Smooth muscle cell of the brain vasculature (primary cell): Measurements from ENCODE around the gene SYS1.

Experiments used
- DNase-seq: peaks from one replicate; pipeline ENCODE4 v3.0.0-alpha.2; 2012; ENCODE audit warnings: low read depth, low spot score

The SYS1 gene

GRCh38 chr20:45355209-45356084 is 7.5 kb upstream of the SYS1 start:
- no peak for DNase-seq

GRCh38 chr20:45358282-45359068 is 4.5 kb upstream of the SYS1 start:
- DNase-seq = no peak

GRCh38 chr20:45359069-45359405 is 3.9 kb upstream of the SYS1 start:
- no peak for DNase-seq

GRCh38 chr20:45359406-45360148 is 3.4 kb upstream of the SYS1 start:
- DNase-seq = no peak

GRCh38 chr20:45361793-45362192 is 1.2 kb upstream of the SYS1 start:
- DNase-seq = no peak

GRCh38 chr20:45363611-45364492 is 896 bp downstream of the SYS1 start:
- DNase-seq = no peak

- no peak for DNase-seq
Measured at GRCh38 chr20:45365444-45365970, 2.6 kb downstream of the SYS1 start.

GRCh38 chr20:45366192-45366591 is 3.2 kb downstream of the SYS1 start:
- DNase-seq = no peak

- no peak for DNase-seq
Measured at GRCh38 chr20:45366631-45367030, 3.7 kb downstream of the SYS1 start.

- no peak for DNase-seq
Measured at GRCh38 chr20:45367126-45367525, 4.2 kb downstream of the SYS1 start.

GRCh38 chr20:45368221-45368980 is 5.4 kb downstream of the SYS1 start:
- no peak for DNase-seq

GRCh38 chr20:45370571-45371160 is 7.7 kb downstream of the SYS1 start:
- no peak for DNase-seq

- no peak for DNase-seq
Measured at GRCh38 chr20:45372241-45372640, 9.3 kb downstream of the SYS1 start.

GRCh38 chr20:45372646-45373352 is 9.8 kb downstream of the SYS1 start:
- no peak for DNase-seq

- no peak for DNase-seq
Measured at GRCh38 chr20:45373353-45374100, 10.6 kb downstream of the SYS1 start.

GRCh38 chr20:45374101-45374467 is 11.1 kb downstream of the SYS1 start:
- no peak for DNase-seq

GRCh38 chr20:45374966-45375365 is 12.0 kb downstream of the SYS1 start:
- DNase-seq = no peak

GRCh38 chr20:45377269-45377668 is 14.3 kb downstream of the SYS1 start:
- DNase-seq = no peak

GRCh38 chr20:45378191-45378590 is 15.2 kb downstream of the SYS1 start, which contains the start of gene TP53TG5:
Gene TP53TG5 (minus strand): TSS chr20:45378325. CDS start chr20:45378236, 89 bp downstream.
- no peak for DNase-seq
